ENCODE results near the gene AKAP13. TPM values are rescaled to one million over a fixed set of nuclear protein-coding genes. Genes with fewer than 3 reads are reported as not detected.

The AKAP13 gene
- total RNA-seq, 1 donor from 2014 or later = 450 TPM

GRCh38 chr15:85494048-85494777 is 113.8 kb downstream of the AKAP13 start:
- Histone ChIP-seq H3K9me3 (no peaks in the 10 kb centered on the region), H3K4me1 (peaks cover 37% of the 10 kb centered on the region)

GRCh38 chr15:85495096-85495495 is 114.7 kb downstream of the AKAP13 start:
- no peaks in the 10 kb centered on the region for H3K36me3 ChIP-seq
- H3K4me3 ChIP-seq = no peak overlapping the region
- no peak overlapping the region for H3K27ac ChIP-seq
- H3K9me3 ChIP-seq = no peaks in the 10 kb centered on the region
- intact Hi-C loops (cut with DNase I) = no loop called here
- no peak for TF ChIP-seq CTCF (IDR thresholded peaks at IDR 0.05)
- no peaks in the 10 kb centered on the region for H3K27me3 ChIP-seq
- ATAC-seq = no peak
- peaks cover 41% of the 10 kb centered on the region for H3K4me1 ChIP-seq
- DNase-seq = no peak

More at GRCh38 chr15:85494048-85494777, 113.8 kb downstream of the AKAP13 start:
- no peaks in the 10 kb centered on the region for H3K36me3 ChIP-seq
- H3K4me3 ChIP-seq = no peak overlapping the region
- no peak for TF ChIP-seq CTCF (IDR thresholded peaks at IDR 0.05)
- intact Hi-C loops (cut with DNase I) = no loop called here
- peak; percentile 87 for ATAC-seq
- H3K27ac ChIP-seq = peak overlapping the region; percentile 58
- DNase-seq = no peak
- no peaks in the 10 kb centered on the region for H3K27me3 ChIP-seq

GRCh38 chr15:85495544-85495943 is 115.1 kb downstream of the AKAP13 start:
- H3K9me3 ChIP-seq = no peaks in the 10 kb centered on the region
- DNase-seq (no peak), ATAC-seq (no peak)
- peaks cover 37% of the 10 kb centered on the region for H3K4me1 ChIP-seq
- no peaks in the 10 kb centered on the region for H3K36me3 ChIP-seq
- H3K4me3 ChIP-seq = no peak overlapping the region
- intact Hi-C loops (cut with DNase I) = no loop called here
- no peak for TF ChIP-seq CTCF (IDR thresholded peaks at IDR 0.05)
- no peaks in the 10 kb centered on the region for H3K27me3 ChIP-seq
- H3K27ac ChIP-seq = no peak overlapping the region

GRCh38 chr15:85496151-85496550 is 115.7 kb downstream of the AKAP13 start:
- no peak overlapping the region for H3K4me3 ChIP-seq
- H3K9me3 ChIP-seq = no peaks in the 10 kb centered on the region
- ATAC-seq (no peak), DNase-seq (no peak)
- H3K36me3 ChIP-seq = no peaks in the 10 kb centered on the region
- intact Hi-C loops (cut with DNase I) = no loop called here
- H3K27ac ChIP-seq = no peak overlapping the region
- TF ChIP-seq CTCF (IDR thresholded peaks at IDR 0.05) = no peak
- no peaks in the 10 kb centered on the region for H3K27me3 ChIP-seq
- H3K4me1 ChIP-seq = peaks cover 37% of the 10 kb centered on the region

- H3K27me3 ChIP-seq = no peaks in the 10 kb centered on the region
- H3K4me1 ChIP-seq = peaks cover 37% of the 10 kb centered on the region
- no peak for DNase-seq
- no peak for ATAC-seq
- H3K4me3 ChIP-seq = no peak overlapping the region
- TF ChIP-seq CTCF (IDR thresholded peaks at IDR 0.05) = no peak
- no peaks in the 10 kb centered on the region for H3K36me3 ChIP-seq
- H3K27ac ChIP-seq = no peak overlapping the region
- no peaks in the 10 kb centered on the region for H3K9me3 ChIP-seq
- intact Hi-C loops (cut with DNase I) = no loop called here
These were observed 116.3 kb downstream of the AKAP13 start for GRCh38 chr15:85496551-85497171.
